DND-41 (cell line): ENCODE measurements around the gene MEA1.

Experiments used
- ATAC-seq: fragments of 200-7000 bp; cut with Tn5 transposase; 3 replicates; pipeline ENCODE4 v1.9.1; 2021; ENCODE audit warnings: low read depth; ENCODE audit not compliant: insufficient read depth
- DNase-seq: peaks from one replicate; pipeline ENCODE4 v3.0.0-alpha.2; 2020
- H2AFZ ChIP-seq: 2 replicates; pipeline ENCODE4 v1.6.0; 2012; ENCODE audit warnings: low read depth, low read length
- H3K27ac ChIP-seq: 2 replicates; pipeline ENCODE4 v1.5.1; 2012; ENCODE audit warnings: low read length, inconsistent platforms
- H3K27me3 ChIP-seq: fragments of 200-600 bp; sonication (generic); 2 replicates; pipeline ENCODE4 v1.6.0; 2012; ENCODE audit warnings: low read length, mild to moderate bottlenecking, inconsistent platforms; ENCODE audit not compliant: insufficient read depth, poor library complexity
- H3K36me3 ChIP-seq: 2 replicates; pipeline ENCODE4 v1.5.1; 2012; ENCODE audit warnings: low read length, inconsistent platforms; ENCODE audit not compliant: insufficient read depth
- H3K4me1 ChIP-seq: 2 replicates; pipeline ENCODE4 v1.5.1; 2012; ENCODE audit warnings: mild to moderate bottlenecking, low read length; ENCODE audit not compliant: insufficient read depth
- H3K4me2 ChIP-seq: 2 replicates; pipeline ENCODE4 v1.6.0; 2012; ENCODE audit warnings: mild to moderate bottlenecking, moderate library complexity, low read length, inconsistent platforms; ENCODE audit not compliant: insufficient read depth
- H3K4me3 ChIP-seq, 2 experiments: fragments of 200-600 bp in 1 of 2; shearing (Covaris generic) in 1 of 2; 2 replicates each; pipeline ENCODE4 v1.5.1; 2012 to 2016; ENCODE audit warnings: inconsistent platforms in 2 of 2, low read length in 2 of 2, mild to moderate bottlenecking in 2 of 2, low read depth in 1 of 2, moderate library complexity in 1 of 2
- H3K79me2 ChIP-seq: 2 replicates; pipeline ENCODE4 v1.6.0; 2012; ENCODE audit warnings: low read length, inconsistent platforms; ENCODE audit not compliant: insufficient read depth
- H3K9ac ChIP-seq: 2 replicates; pipeline ENCODE4 v1.6.0; 2012; ENCODE audit warnings: low read depth, mild to moderate bottlenecking, inconsistent platforms, low read length, moderate library complexity
- H3K9me3 ChIP-seq: 2 replicates; pipeline ENCODE4 v1.5.1; 2012; ENCODE audit warnings: low read length, moderate library complexity, mild to moderate bottlenecking, inconsistent platforms; ENCODE audit not compliant: insufficient read depth, severe bottlenecking
- H4K20me1 ChIP-seq: 2 replicates; pipeline ENCODE4 v1.6.0; 2012; ENCODE audit warnings: low read length; ENCODE audit not compliant: insufficient read depth
- EZH2 ChIP-seq: IDR thresholded peaks from 3 replicates; pipeline ENCODE4 v1.6.1; 2012; ENCODE audit warnings: borderline replicate concordance, low read depth, mild to moderate bottlenecking, moderate library complexity, low read length, inconsistent platforms; ENCODE audit not compliant: severe bottlenecking
- TF ChIP-seq, protein P1 (sequence below): IDR thresholded peaks from 2 replicates; pipeline ENCODE4 v1.5.1; 2012; ENCODE audit warnings: borderline replicate concordance, low read length, moderate library complexity, mild to moderate bottlenecking; ENCODE audit not compliant: poor library complexity, severe bottlenecking; ENCODE audit errors: extremely low read depth

Gene MEA1

DNA sequence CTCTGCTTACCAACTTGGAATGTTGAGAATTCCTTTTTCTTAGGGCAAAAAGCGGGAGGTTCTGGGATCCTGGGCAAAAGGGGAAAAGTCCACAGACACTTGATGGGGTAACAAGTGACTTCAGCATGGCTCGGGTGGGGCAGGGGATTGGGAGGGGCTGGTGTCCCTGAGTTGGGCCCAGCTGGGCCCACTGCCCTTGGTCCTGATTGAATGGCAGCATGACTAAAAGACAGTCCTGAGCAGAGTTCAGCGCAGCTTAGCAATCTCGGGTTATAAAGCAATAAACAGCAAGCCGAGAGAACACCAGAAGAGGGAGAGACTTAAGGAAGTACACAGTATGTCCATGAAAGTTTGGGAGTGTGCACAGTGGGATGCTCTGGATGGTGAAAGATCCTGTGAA is 23.8 kb downstream of the MEA1 start:
- H3K36me3 ChIP-seq = peaks cover 43% of the 10 kb centered on the region
- no peak overlapping the region for H3K4me2 ChIP-seq
- TF ChIP-seq, protein P1, sequence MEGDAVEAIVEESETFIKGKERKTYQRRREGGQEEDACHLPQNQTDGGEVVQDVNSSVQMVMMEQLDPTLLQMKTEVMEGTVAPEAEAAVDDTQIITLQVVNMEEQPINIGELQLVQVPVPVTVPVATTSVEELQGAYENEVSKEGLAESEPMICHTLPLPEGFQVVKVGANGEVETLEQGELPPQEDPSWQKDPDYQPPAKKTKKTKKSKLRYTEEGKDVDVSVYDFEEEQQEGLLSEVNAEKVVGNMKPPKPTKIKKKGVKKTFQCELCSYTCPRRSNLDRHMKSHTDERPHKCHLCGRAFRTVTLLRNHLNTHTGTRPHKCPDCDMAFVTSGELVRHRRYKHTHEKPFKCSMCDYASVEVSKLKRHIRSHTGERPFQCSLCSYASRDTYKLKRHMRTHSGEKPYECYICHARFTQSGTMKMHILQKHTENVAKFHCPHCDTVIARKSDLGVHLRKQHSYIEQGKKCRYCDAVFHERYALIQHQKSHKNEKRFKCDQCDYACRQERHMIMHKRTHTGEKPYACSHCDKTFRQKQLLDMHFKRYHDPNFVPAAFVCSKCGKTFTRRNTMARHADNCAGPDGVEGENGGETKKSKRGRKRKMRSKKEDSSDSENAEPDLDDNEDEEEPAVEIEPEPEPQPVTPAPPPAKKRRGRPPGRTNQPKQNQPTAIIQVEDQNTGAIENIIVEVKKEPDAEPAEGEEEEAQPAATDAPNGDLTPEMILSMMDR = no peak
- TF ChIP-seq EZH2 = no peak
- no peak for DNase-seq
- no peaks in the 10 kb centered on the region for H3K27me3 ChIP-seq
- ATAC-seq = no peak
- no peak overlapping the region for H3K9ac ChIP-seq
- no peaks in the 10 kb centered on the region for H3K9me3 ChIP-seq
- H3K4me1 ChIP-seq = peaks cover 35% of the 10 kb centered on the region
- H3K4me3 ChIP-seq = no peak overlapping the region
- H3K79me2 ChIP-seq = peaks cover 73% of the 10 kb centered on the region
- no peak overlapping the region for H2AFZ ChIP-seq
- no peak overlapping the region for H3K27ac ChIP-seq
- H4K20me1 ChIP-seq = peaks cover 12% of the 10 kb centered on the region; the same call in 1 of the 2 replicates

DNA sequence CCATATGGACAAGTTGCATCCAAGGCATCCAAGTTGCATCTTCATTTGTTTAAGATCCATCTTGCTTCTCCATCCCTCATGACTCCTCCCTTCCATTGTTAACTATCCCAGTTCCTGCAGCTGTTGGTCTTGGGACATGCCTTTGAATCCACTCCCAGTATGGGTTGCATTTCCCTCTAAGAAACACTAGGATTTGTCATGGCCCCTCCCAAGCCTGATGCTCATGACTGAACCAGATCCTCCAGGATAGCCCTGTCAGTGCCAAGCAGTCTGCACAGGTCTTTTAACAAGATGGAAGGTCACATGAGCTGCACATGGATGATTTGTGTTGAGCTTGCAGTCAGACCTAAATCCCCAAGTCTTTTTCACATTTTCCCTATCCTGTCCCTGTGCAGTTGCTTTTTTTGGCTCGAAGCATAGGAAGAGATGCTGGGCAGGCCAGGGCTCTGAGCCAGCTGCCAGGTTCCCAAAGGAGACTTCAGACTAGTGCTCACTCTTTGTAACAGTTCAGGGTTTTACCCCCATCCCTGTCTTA is 25.2 kb downstream of the MEA1 start:
- ATAC-seq = no peak

DNA sequence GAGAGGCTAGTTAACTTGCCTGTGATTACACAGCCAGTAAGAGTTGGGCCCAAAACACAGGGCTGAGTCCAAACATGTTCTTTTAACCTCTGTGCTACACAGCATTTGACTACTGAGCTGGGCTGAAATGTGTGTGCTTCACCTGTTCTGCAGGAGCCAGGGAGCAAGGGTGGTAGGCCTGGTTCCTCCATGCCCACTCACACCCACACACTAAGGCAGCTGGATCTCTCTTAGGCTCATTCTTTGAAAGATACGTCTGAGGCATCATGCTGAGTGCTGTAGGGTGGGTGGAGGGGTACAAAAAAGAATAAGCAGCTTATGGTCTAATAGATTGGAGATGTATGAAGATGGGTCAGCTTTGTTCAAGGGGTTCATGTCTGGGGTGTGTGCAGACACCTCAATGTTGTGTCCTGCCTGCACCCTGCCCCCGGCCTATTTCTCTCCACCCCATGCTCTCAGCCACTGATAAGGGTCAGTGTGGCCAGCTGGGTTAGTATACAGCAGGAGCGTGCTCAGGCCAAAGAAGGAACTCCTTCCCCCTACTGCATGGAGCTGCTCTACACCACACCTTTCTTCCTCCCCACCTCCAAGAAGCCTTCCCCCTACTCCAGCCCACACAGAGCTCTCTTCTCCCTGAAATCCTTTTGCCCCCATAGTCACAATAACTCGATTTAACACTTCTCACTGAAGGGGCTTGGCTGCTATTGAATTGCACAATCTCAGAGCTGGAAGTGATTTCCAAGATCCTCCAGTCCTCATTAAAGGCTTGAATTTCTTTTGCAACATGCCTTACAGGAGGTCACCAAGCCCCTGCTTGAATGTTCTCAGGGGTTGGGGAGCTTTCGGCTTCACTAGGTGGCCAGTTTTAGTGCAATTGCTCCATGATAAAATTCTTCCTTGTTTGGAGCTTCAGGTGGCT is 26.0 kb downstream of the MEA1 start:
- Histone ChIP-seq H3K27ac (no peak overlapping the region), H2AFZ (no peak overlapping the region), H3K4me1 (peaks cover 45% of the 10 kb centered on the region), H3K4me3 (no peak overlapping the region), H3K79me2 (peaks cover 75% of the 10 kb centered on the region), H3K9me3 (no peaks in the 10 kb centered on the region), H3K4me2 (0 out of 2 replicates have a peak overlapping the region, but pooled peaks have one; percentile 81), H4K20me1 (peaks cover 12% of the 10 kb centered on the region; the same call in 1 of the 2 replicates), H3K9ac (0 out of 2 replicates have a peak overlapping the region, but pooled peaks have one; percentile 0), H3K36me3 (peaks cover 43% of the 10 kb centered on the region), H3K27me3 (no peaks in the 10 kb centered on the region)
- DNase-seq (no peak), ATAC-seq (no peak)
- TF ChIP-seq EZH2 = no peak
- TF ChIP-seq, protein P1 = no peak

More for the DNA sequence above, 25.2 kb downstream of the MEA1 start:
- Histone ChIP-seq H3K4me1 (peaks cover 40% of the 10 kb centered on the region), H3K27me3 (no peaks in the 10 kb centered on the region), H3K4me2 (no peak overlapping the region), H3K36me3 (peaks cover 43% of the 10 kb centered on the region), H3K4me3 (no peak overlapping the region), H3K79me2 (peaks cover 76% of the 10 kb centered on the region), H2AFZ (no peak overlapping the region), H3K9ac (no peak overlapping the region), H3K9me3 (no peaks in the 10 kb centered on the region), H3K27ac (no peak overlapping the region), H4K20me1 (peaks cover 12% of the 10 kb centered on the region; the same call in 1 of the 2 replicates)
- TF ChIP-seq EZH2 = no peak
- no peak for DNase-seq

DNA sequence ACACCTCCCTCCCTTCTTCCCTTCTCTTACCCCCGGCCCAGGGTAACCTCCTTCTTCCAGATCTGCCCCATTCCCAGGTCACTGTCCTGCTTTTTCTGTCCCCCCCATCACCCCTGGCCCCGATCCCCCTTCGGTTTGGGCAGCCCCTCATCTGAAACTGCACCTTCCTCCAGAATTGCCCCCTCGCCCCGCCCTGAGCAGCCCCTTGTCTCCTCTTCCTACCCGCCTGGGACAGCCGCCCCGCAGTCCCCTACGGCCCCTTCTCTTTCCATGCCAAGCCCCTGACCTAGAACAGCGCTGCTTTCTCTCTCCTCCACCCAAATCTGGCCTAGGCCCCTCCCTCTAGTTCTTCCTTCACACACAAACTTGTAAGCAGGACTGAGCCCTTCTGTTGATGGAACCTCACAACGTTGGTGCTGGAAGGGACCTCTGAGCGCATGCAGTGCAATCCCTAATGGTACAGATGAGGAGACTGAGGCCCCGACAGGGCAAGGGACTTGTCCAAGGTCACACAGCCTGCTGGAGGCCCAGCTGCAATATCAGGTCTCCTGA is 28.7 kb downstream of the MEA1 start:
- H3K27me3 ChIP-seq = no peaks in the 10 kb centered on the region
- H3K27ac ChIP-seq = peak overlapping the region; percentile 75
- peaks cover 49% of the 10 kb centered on the region for H3K4me1 ChIP-seq
- H3K9me3 ChIP-seq = no peaks in the 10 kb centered on the region
- DNase-seq = peak; percentile 48
- peak overlapping the region; percentile 65 for H2AFZ ChIP-seq
- peak overlapping the region; percentile 81 for H3K4me2 ChIP-seq
- peaks cover 59% of the 10 kb centered on the region for H3K79me2 ChIP-seq
- TF ChIP-seq EZH2 = no peak
- TF ChIP-seq, protein P1 = no peak
- peak; percentile 7; the same call in 2 of the 3 replicates for ATAC-seq
- H3K36me3 ChIP-seq = peaks cover 26% of the 10 kb centered on the region
- peaks cover 12% of the 10 kb centered on the region; the same call in 1 of the 2 replicates for H4K20me1 ChIP-seq
- peak overlapping the region; percentile 86 for H3K9ac ChIP-seq
- peak overlapping the region; percentile 57 to 74; a peak in 3 of 4 replicates for H3K4me3 ChIP-seq
